BJ (cell line): ENCODE results near the gene NIN. TPM values are rescaled to one million over a fixed set of nuclear protein-coding genes. Genes with fewer than 3 reads are reported as not detected.
"Not testable (repeated sequence)": the region's sequence is repeated elsewhere in the genome, so short reads cannot be mapped to it uniquely, and the experiment has no call there.

Experiments used
- CTCF ChIA-PET: fragments of 350-600 bp; formaldehyde crosslinking; extraction: SDS; loops from one replicate; lab custom pipeline; 2021; ENCODE audit warnings: antibody characterized with exemption, inconsistent platforms; lab: Yijun Ruan, JAX
- POLR2A ChIA-PET: fragments of 300-600 bp; sonication (Branson Sonifier 250); formaldehyde crosslinking; extraction: SDS; loops from one replicate; lab custom pipeline; 2021; ENCODE audit warnings: antibody characterized with exemption; lab: Charles Lee
- DNase-seq: peaks from one replicate; pipeline ENCODE4 v3.0.0-alpha.2; 2011; ENCODE audit warnings: low read depth
- H3K27me3 ChIP-seq: 2 replicates; pipeline ENCODE4 v1.6.0; 2011; ENCODE audit warnings: low read length; ENCODE audit not compliant: control insufficient read depth, insufficient read depth
- H3K36me3 ChIP-seq: 2 replicates; pipeline ENCODE4 v1.5.1; 2011; ENCODE audit warnings: low read length; ENCODE audit not compliant: control insufficient read depth, insufficient read depth
- H3K4me3 ChIP-seq: 2 replicates; pipeline ENCODE4 v1.5.1; 2011; ENCODE audit warnings: low read depth, mild to moderate bottlenecking, control low read depth, low read length
- polyA plus RNA-seq: library from polyadenylated mRNA; depleted of rRNA; stranded (reverse); fragments of >200 nt; gene quantifications from 2 replicates; pipeline ENCODE4 v1.2.3, GENCODE V29; 2011
- TF ChIP-seq, protein P1 (sequence below): IDR thresholded peaks from 2 replicates; pipeline ENCODE4 v1.5.1; 2011; ENCODE audit warnings: low read depth, mild to moderate bottlenecking, control low read depth, inconsistent platforms, low read length, moderate library complexity; ENCODE audit not compliant: insufficient read depth

NIN gene
- polyA plus RNA-seq, 1 experiment, result 11.4 TPM

GRCh38 chr14:50820786-50821509 lies 10.0 kb downstream of the NIN start:
- TF ChIP-seq, protein P1, sequence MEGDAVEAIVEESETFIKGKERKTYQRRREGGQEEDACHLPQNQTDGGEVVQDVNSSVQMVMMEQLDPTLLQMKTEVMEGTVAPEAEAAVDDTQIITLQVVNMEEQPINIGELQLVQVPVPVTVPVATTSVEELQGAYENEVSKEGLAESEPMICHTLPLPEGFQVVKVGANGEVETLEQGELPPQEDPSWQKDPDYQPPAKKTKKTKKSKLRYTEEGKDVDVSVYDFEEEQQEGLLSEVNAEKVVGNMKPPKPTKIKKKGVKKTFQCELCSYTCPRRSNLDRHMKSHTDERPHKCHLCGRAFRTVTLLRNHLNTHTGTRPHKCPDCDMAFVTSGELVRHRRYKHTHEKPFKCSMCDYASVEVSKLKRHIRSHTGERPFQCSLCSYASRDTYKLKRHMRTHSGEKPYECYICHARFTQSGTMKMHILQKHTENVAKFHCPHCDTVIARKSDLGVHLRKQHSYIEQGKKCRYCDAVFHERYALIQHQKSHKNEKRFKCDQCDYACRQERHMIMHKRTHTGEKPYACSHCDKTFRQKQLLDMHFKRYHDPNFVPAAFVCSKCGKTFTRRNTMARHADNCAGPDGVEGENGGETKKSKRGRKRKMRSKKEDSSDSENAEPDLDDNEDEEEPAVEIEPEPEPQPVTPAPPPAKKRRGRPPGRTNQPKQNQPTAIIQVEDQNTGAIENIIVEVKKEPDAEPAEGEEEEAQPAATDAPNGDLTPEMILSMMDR, result no peak
- ChIA-PET POLR2A (interaction anchor here (0.6 kb wide), 2 partner anchors 436 to 683 kb away, joined by 3 to 5 read pairs; no protein-coding TSS in a partner anchor), CTCF (interaction anchor here (1.5 kb wide), 1 partner anchor 9 kb away, joined by 4 read pairs; no protein-coding TSS in a partner anchor)
- H3K36me3 ChIP-seq, result no peaks in the 10 kb centered on the region
- no peak overlapping the region for H3K4me3 ChIP-seq
- no peak for DNase-seq
- no peaks in the 10 kb centered on the region for H3K27me3 ChIP-seq

GRCh38 chr14:50819303-50819702 lies 11.7 kb downstream of the NIN start:
- H3K36me3 ChIP-seq, H3K4me3 ChIP-seq, DNase-seq, POLR2A ChIA-PET, H3K27me3 ChIP-seq: not testable (repeated sequence)
- CTCF ChIA-PET, result interaction anchor here (0.6 kb wide), 1 partner anchor 225 kb away, joined by 4 read pairs; no protein-coding TSS in a partner anchor

DNA sequence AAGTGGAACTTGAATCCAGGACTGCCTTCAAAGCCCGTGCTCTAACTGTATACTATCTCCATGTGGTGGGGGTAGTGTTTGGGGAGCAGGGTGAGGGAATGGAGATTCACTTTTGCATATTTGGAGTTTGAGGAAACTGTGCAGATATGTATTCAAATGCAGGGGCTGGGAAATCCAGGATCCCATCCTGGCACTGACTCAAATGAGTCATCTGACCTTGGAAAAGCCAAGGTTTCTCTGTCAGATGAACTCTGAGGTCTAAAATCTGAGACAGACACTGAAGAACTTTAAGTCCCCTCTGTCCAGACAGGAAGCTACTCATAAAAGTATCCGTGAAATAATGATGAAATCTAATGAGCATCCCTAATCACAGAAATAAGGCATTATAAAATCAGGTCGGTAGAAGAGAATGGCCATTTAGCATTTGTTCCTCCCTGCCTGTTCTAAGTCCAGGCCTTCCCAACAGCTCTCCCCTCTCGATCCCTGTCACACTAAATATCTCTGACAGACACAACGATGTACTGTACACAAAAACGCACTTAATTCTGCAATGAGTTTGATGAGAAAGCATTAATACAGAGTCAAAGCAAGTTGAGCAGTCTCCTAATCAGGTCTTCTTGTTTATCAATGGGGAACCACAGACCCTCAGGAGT lies 14.4 kb downstream of the NIN start:
- H3K4me3 ChIP-seq, result no peak overlapping the region
- H3K27me3 ChIP-seq, result no peaks in the 10 kb centered on the region
- no peaks in the 10 kb centered on the region for H3K36me3 ChIP-seq
- TF ChIP-seq, protein P1, result no peak
- DNase-seq, result no peak
- POLR2A ChIA-PET, result no interaction called here
- CTCF ChIA-PET, result interaction anchor here (0.8 kb wide), 1 partner anchor 38 kb away, joined by 3 read pairs; no protein-coding TSS in a partner anchor

DNA sequence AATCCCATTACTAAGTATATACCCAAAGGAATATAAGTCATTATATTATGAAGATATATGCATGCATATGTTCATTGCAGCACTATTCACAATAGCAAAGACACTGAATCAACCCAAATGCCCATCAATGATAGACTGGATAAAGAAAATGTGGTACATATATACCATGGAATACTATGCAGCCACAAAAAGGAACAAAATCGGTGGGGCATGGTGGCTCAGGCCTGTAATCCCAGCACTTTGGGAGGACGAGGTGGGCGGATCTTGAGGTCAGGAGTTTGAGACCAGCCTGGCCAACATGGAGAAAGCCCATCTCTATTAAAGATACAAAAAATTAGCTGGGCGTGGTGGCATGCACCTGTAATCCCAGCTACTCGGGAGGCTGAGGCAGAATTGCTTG lies 15.4 kb downstream of the NIN start:
- DNase-seq, H3K4me3 ChIP-seq, H3K36me3 ChIP-seq, POLR2A ChIA-PET, CTCF ChIA-PET, H3K27me3 ChIP-seq: not testable (repeated sequence)

DNA sequence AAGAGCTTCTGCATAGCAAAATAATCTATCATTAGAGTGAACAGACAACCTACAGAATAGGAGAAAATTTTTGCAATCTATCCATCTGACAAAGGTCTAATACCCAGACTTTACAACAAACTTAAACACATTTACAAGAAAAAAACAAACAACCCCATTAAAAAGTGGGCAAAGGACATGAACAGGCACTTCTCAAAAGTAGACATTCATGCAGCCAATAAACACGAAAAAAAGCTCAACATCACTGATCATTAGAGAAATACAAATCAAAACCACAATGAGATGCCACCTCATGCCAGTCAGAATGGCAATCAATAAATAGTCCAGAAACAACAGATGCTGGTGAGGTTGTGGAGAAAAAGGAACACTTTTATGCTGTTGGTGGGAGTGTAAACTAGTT lies 15.9 kb downstream of the NIN start:
- CTCF ChIA-PET, result interaction anchor here (0.8 kb wide), 1 partner anchor 49 kb away, joined by 3 read pairs; no protein-coding TSS in a partner anchor
- DNase-seq, H3K36me3 ChIP-seq, H3K4me3 ChIP-seq, H3K27me3 ChIP-seq, POLR2A ChIA-PET: not testable (repeated sequence)

- no peaks in the 10 kb centered on the region for H3K27me3 ChIP-seq
- DNase-seq, result no peak
Observed at GRCh38 chr14:50814161-50814560, 16.8 kb downstream of the NIN start.

More at GRCh38 chr14:50814161-50814560, 16.8 kb downstream of the NIN start:
- TF ChIP-seq, protein P1, result no peak
- POLR2A ChIA-PET, result no interaction called here
- no peak overlapping the region for H3K4me3 ChIP-seq
- CTCF ChIA-PET, result no interaction called here
- H3K36me3 ChIP-seq, result no peaks in the 10 kb centered on the region
